Measurements from ENCODE around the gene NELL2. TPM values are rescaled to one million over a fixed set of nuclear protein-coding genes. Genes with fewer than 3 reads are reported as not detected.

NELL2 gene
- total RNA-seq, 1 experiment from 2014 or later: 1.1 TPM

- no peaks in the 10 kb centered on the region for H4K20me1 ChIP-seq (ENCODE audit: insufficient read depth)
- no peaks in the 10 kb centered on the region for H3K9me3 ChIP-seq (ENCODE audit: control insufficient read depth in 1 of 2, insufficient read depth in 1 of 2, low read depth in 1 of 2, low read length in 2 of 2)
- H3K4me3 ChIP-seq (replicated peaks in 1 of 2; ENCODE audit: low read depth in 1 of 2, low read length in 2 of 2): no peak overlapping the region
- no peak for TF ChIP-seq POLR2A (IDR thresholded peaks at IDR 0.05; ENCODE audit: borderline replicate concordance, extremely low read depth, insufficient read depth, insufficient read length)
- no peak for TF ChIP-seq YY1 (IDR thresholded peaks at IDR 0.05; ENCODE audit: extremely low read depth, insufficient replicate concordance, low read depth, low read length)
- no peak for TF ChIP-seq CBX3 (IDR thresholded peaks at IDR 0.05; ENCODE audit: low read depth)
- no peak for TF ChIP-seq CTCF (IDR thresholded peaks at IDR 0.05 in 2 of 3, conservative IDR thresholded peaks at IDR 0.05 in 1 of 3; ENCODE audit: borderline replicate concordance in 1 of 3, insufficient read depth in 1 of 3, low read depth in 2 of 3, low read length in 2 of 3)
- TF ChIP-seq JUND (IDR thresholded peaks at IDR 0.05): no peak
- TF ChIP-seq, protein P1, sequence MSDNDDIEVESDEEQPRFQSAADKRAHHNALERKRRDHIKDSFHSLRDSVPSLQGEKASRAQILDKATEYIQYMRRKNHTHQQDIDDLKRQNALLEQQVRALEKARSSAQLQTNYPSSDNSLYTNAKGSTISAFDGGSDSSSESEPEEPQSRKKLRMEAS (IDR thresholded peaks at IDR 0.05): no peak
- TF ChIP-seq ZFX (IDR thresholded peaks at IDR 0.05): no peak
- TF ChIP-seq EZH2phosphoT487 (IDR thresholded peaks at IDR 0.05; ENCODE audit: borderline replicate concordance): no peak
- no peak for TF ChIP-seq CEBPB (IDR thresholded peaks at IDR 0.05; ENCODE audit: low read depth)
- no peak for TF ChIP-seq FOSL1 (IDR thresholded peaks at IDR 0.05; ENCODE audit: low read depth)
- TF ChIP-seq POLR2AphosphoS5 (IDR thresholded peaks at IDR 0.05; ENCODE audit: low read depth, low read length): no peak
- TF ChIP-seq ZNF274 (IDR thresholded peaks at IDR 0.05; ENCODE audit: low read depth, low read length): no peak
- TF ChIP-seq, protein P2, sequence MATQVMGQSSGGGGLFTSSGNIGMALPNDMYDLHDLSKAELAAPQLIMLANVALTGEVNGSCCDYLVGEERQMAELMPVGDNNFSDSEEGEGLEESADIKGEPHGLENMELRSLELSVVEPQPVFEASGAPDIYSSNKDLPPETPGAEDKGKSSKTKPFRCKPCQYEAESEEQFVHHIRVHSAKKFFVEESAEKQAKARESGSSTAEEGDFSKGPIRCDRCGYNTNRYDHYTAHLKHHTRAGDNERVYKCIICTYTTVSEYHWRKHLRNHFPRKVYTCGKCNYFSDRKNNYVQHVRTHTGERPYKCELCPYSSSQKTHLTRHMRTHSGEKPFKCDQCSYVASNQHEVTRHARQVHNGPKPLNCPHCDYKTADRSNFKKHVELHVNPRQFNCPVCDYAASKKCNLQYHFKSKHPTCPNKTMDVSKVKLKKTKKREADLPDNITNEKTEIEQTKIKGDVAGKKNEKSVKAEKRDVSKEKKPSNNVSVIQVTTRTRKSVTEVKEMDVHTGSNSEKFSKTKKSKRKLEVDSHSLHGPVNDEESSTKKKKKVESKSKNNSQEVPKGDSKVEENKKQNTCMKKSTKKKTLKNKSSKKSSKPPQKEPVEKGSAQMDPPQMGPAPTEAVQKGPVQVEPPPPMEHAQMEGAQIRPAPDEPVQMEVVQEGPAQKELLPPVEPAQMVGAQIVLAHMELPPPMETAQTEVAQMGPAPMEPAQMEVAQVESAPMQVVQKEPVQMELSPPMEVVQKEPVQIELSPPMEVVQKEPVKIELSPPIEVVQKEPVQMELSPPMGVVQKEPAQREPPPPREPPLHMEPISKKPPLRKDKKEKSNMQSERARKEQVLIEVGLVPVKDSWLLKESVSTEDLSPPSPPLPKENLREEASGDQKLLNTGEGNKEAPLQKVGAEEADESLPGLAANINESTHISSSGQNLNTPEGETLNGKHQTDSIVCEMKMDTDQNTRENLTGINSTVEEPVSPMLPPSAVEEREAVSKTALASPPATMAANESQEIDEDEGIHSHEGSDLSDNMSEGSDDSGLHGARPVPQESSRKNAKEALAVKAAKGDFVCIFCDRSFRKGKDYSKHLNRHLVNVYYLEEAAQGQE (IDR thresholded peaks at IDR 0.05; ENCODE audit: low read depth): no peak
- no peak for TF ChIP-seq ATF3 (IDR thresholded peaks at IDR 0.05)
- no peak for TF ChIP-seq SIN3A (IDR thresholded peaks at IDR 0.05; ENCODE audit: low read depth)
- TF ChIP-seq SRF (IDR thresholded peaks at IDR 0.05; ENCODE audit: low read depth): no peak
- TF ChIP-seq EGR1 (IDR thresholded peaks at IDR 0.05; ENCODE audit: low read depth): no peak
- TF ChIP-seq TCF7L2 (IDR thresholded peaks at IDR 0.05; ENCODE audit: borderline replicate concordance, extremely low read depth, insufficient read depth, insufficient read length): no peak
- DNase-seq (ENCODE audit: low read depth, low spot score) (no peak), ATAC-seq (no peak)
- no peaks in the 10 kb centered on the region for H3K4me1 ChIP-seq (ENCODE audit: control insufficient read depth in 1 of 2, insufficient read depth in 2 of 2, low read length in 2 of 2)
- intact Hi-C loops (cut with micrococcal nuclease): loop anchor here (10.0 kb wide), 1 partner anchor 461 kb away; no protein-coding TSS in a partner anchor
- ChIA-PET POLR2A (no interaction called here), CTCF (interaction anchor here (0.6 kb wide), 1 partner anchor 467 kb away, joined by 3 read pairs; no protein-coding TSS in a partner anchor), RAD21 (ENCODE audit: low non-redundant PET in 1 of 2, low total read pairs in 2 of 2, uncharacterized antibody in 2 of 2, unreplicated experiment in 2 of 2) (interaction anchor here in 1 of 2 experiments (0.7 kb wide), 1 partner anchor 449 kb away, joined by 3 read pairs; no protein-coding TSS in a partner anchor)
- no peaks in the 10 kb centered on the region for H3K36me3 ChIP-seq (ENCODE audit: control insufficient read depth in 1 of 2, insufficient read depth in 2 of 2, low read length in 2 of 2)
- H3K4me2 ChIP-seq (ENCODE audit: low read length): no peak overlapping the region
- H3K9ac ChIP-seq (ENCODE audit: low read length): no peak overlapping the region
- H3K27me3 ChIP-seq (ENCODE audit: insufficient read depth, low read length): no peaks in the 10 kb centered on the region
- no TSS peak for BruUV-seq (replicated peaks)
- H3K79me2 ChIP-seq (ENCODE audit: insufficient read depth, low read length): no peaks in the 10 kb centered on the region
- H3K9me2 ChIP-seq (ENCODE audit: insufficient read depth): no peaks in the 10 kb centered on the region
- H3K27ac ChIP-seq (ENCODE audit: low read depth, low read length): no peak overlapping the region
- H2AFZ ChIP-seq (ENCODE audit: low read depth, low read length, poor library complexity, severe bottlenecking): no peak overlapping the region
Measured at GRCh38 chr12:44464180-44464579, 411.9 kb downstream of the NELL2 start.

Data from HCT116 (cell line).